IPS-11a (cell line): ENCODE measurements around the gene IFNL1.
"Not testable (repeated sequence)": the region's sequence is repeated elsewhere in the genome, so short reads cannot be mapped to it uniquely, and the experiment has no call there.

Experiments used
- H3K4me3 ChIP-seq: one replicate; pipeline ENCODE4 v1.5.1; 2013; ENCODE audit warnings: low read depth, low read length, control low read depth

The IFNL1 gene

DNA sequence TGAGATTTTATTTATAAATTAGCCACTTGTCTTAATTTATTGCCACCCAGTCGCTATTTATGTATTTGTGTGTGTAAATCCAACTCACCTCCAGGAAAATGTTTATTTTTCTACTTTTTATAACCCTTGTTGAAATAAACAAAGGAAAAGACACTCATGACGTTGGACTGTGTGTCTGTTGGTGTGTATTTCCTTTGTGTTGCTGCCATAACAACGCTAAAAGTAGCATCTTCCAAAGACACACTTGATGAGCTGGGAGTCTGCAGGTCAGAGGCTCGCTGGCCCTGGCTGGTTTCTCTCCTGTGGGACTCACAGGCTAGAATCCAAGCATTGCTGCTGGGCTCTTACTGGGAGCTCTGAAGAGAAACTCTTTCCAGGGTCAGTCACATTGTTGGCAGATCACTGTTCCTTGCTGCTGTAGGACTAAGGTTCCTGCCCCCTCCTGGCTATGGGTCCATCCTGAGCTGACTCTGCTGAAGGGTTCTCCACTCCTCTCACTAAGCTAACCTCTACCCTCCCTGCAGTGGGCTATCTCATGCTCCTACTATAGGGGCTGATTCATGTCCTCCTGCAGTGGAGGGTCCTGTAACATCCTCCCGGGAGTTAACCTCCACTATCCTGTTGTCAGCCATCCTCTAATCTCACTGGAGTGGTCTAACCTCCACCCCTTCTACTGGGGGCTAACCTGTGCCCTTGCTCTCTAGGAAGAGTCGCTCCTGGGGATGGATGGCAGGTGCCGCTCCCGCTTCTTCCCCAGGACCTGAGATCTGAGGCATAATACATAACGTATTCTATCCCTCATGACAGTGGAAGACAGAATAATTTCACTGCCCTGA, 26.0 kb upstream of the IFNL1 start:
- no peak overlapping the region for H3K4me3 ChIP-seq

DNA sequence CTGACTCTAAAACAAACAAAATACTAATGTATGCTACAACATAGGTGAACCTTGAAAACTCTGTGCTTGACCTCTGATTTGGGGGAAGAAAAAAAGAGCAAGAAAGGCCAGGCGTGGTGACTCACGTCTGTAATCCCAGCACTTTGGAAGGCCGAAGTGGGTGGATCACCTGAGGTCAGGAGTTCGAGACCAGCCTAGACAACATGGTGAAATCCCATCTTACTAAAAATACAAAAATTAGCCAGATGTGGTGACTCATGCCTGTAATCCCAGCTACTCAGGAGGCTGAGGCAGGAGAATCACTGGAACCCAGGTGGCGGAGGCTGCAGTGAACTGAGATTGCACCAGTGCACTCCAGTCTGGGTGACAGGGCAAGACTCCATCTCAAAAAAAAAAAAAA, 22.3 kb upstream of the IFNL1 start:
- not testable (repeated sequence) for H3K4me3 ChIP-seq

- H3K4me3 ChIP-seq: no peak overlapping the region
Observed at GRCh38 chr19:39275578-39275977, 20.6 kb upstream of the IFNL1 start.

GRCh38 chr19:39276740-39277139, 19.5 kb upstream of the IFNL1 start:
- no peak overlapping the region for H3K4me3 ChIP-seq

DNA sequence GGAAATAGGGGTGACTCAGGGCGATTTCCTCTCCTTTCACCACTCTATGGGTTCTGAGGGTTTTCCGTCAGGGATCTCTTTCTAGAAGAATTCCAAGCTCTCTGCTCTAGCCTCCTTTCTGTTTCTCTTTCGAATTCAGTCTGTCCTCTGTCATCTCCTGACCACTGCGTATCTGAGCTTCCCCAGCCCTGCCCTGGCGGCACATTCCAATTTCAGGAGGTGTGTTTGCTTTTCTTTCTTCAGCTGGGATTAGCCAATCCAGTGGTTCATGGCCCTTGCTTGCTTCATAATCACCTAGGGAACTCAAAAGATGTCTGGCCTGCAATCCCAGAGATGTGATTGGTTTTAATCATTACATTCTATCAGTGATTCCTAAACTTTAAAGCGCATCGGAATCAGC, 18.6 kb upstream of the IFNL1 start:
- H3K4me3 ChIP-seq: no peak overlapping the region

GRCh38 chr19:39282021-39282420, 14.2 kb upstream of the IFNL1 start:
- H3K4me3 ChIP-seq: no peak overlapping the region

- H3K4me3 ChIP-seq: no peak overlapping the region
Observed at GRCh38 chr19:39284032-39284431, 12.2 kb upstream of the IFNL1 start.

DNA sequence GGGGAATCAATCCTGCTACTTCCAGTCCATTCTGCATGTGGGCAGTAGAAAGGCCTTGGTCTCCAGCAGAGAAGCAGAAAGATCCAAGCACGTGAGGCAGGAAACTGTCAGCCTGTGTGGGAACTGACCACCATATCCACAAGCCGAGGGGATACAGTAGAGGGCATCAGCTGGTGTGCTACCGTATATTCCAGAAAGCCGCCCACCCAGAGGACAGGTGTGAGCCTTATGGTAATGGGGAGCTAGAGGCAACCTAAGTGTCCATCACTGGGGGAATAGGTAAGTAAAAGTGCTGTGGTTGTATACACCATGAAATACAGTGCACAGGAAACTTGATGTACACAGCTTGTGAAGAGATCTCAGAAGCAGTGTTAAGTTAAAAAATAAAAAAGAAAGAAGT, 2.8 kb upstream of the IFNL1 start:
- no peak overlapping the region for H3K4me3 ChIP-seq

GRCh38 chr19:39296906-39297305, 699 bp downstream of the IFNL1 start:
- H3K4me3 ChIP-seq: no peak overlapping the region

GRCh38 chr19:39297931-39298634, 1.9 kb downstream of the IFNL1 start:
- no peak overlapping the region for H3K4me3 ChIP-seq

DNA sequence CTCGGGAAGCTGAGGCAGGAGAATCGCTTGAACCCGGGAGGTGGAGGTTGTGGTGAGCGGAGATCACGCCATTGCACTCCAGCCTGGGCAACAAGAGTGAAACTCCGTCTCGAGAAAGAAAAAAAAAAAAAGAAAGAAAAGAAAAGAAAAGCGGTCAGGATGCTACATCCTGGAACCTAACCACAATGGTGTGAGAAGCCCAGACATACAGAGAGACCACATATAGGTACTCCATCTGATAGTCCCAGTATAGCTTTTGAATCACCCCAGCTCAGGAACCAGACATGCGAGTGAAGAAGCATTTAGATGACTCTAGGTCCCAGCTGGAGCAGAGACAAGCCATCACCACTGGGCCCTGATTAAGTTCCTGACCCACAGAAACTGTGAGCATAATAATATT, 3.2 kb downstream of the IFNL1 start:
- H3K4me3 ChIP-seq: no peak overlapping the region

GRCh38 chr19:39299832-39300231, 3.6 kb downstream of the IFNL1 start:
- H3K4me3 ChIP-seq: no peak overlapping the region

DNA sequence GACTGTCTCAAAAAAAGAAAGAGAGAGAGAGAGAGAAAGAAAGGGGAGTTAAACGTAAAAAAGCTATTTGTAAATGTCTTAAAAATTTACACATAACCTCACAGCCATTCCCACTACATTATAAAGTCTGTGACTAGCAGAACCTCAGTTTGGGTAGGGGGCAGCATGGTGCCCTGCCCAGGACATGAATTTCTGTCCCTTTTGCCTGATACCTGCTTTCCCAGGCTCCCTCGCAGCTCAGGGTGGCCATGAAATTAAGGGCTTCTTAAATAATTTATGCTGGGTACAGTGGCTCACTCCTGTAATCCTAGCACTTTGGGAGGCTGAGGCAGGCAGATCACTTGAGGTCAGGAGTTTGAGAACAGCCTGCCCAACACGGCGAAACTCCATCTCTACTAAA, 4.8 kb downstream of the IFNL1 start:
- H3K4me3 ChIP-seq: no peak overlapping the region

GRCh38 chr19:39301562-39301961, 5.4 kb downstream of the IFNL1 start:
- no peak overlapping the region for H3K4me3 ChIP-seq

- H3K4me3 ChIP-seq: no peak overlapping the region
Observed at GRCh38 chr19:39303373-39304184, 7.4 kb downstream of the IFNL1 start.

GRCh38 chr19:39304185-39304513, 7.9 kb downstream of the IFNL1 start:
- no peak overlapping the region for H3K4me3 ChIP-seq

DNA sequence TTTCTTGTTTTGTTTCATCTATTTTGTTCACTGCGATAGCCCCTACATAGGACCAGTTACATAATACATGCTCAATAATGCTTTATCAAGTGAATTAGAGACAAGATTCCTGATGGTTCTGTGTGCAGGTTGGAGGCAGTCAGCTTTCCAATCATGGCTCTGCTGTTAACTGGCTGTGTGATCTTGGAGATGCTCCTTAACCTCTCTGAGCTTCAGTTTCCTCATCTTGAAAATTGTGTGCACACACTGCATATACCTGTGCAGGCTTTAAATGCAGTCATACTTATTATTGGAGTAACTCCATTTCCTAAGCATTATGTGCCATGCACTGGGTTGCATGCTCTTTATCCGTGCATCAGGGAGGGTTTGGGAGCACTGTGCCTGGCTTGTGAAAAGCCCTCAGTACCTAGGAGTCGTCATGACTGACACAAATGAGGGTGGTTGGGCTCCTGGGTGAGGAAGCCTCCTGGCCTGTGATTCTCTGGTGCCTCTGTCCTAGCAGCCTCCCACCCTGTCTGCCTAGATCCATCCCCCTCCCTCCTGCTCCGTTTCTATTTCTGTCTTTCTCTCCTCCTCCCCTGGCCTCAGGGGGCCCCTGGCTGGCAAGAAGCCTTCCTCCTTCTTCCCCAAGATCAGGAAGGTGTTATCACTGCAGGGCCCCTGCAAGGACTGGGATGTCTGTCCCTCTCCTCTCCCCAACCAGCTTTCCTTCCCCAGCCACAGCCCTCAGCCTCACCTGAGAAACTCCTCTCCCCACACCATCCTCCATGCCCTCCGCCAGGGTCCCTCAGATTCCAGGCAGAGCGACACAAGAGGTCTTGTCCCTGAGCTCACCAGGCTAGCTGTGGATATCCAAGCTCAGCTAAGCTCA, 8.7 kb downstream of the IFNL1 start:
- no peak overlapping the region for H3K4me3 ChIP-seq

GRCh38 chr19:39306075-39306474, 9.9 kb downstream of the IFNL1 start:
- no peak overlapping the region for H3K4me3 ChIP-seq

GRCh38 chr19:39307046-39307821, 11.0 kb downstream of the IFNL1 start:
- H3K4me3 ChIP-seq: peak overlapping the region; percentile 60
